Measurements from ENCODE around the gene IQSEC3. TPM values are rescaled to one million over a fixed set of nuclear protein-coding genes. Genes with fewer than 3 reads are reported as not detected.

Gene IQSEC3
- 11.1 TPM for total RNA-seq

GRCh38 chr12:66428-66781 is at the start of gene IQSEC3:
Gene IQSEC3 (plus strand): TSS chr12:66767. CDS start chr12:66883, 116 bp downstream.

GRCh38 chr12:214003-214741 is 147.6 kb downstream of the IQSEC3 start, which contains the start of gene SLC6A12:
Gene SLC6A12 (minus strand): TSS chr12:214157. CDS start chr12:209986, 4,171 bp downstream.

Other genes starting within 250 kb of the IQSEC3 start
- 11.8 TPM for gene SLC6A12, start 147.4 kb downstream of the IQSEC3 start, total RNA-seq
- 17.8 TPM for gene SLC6A13, start 196.1 kb downstream of the IQSEC3 start, total RNA-seq

Data from diencephalon (tissue), 1 donor.